ENCODE measurements around the gene PHC2.

The PHC2 gene

DNA sequence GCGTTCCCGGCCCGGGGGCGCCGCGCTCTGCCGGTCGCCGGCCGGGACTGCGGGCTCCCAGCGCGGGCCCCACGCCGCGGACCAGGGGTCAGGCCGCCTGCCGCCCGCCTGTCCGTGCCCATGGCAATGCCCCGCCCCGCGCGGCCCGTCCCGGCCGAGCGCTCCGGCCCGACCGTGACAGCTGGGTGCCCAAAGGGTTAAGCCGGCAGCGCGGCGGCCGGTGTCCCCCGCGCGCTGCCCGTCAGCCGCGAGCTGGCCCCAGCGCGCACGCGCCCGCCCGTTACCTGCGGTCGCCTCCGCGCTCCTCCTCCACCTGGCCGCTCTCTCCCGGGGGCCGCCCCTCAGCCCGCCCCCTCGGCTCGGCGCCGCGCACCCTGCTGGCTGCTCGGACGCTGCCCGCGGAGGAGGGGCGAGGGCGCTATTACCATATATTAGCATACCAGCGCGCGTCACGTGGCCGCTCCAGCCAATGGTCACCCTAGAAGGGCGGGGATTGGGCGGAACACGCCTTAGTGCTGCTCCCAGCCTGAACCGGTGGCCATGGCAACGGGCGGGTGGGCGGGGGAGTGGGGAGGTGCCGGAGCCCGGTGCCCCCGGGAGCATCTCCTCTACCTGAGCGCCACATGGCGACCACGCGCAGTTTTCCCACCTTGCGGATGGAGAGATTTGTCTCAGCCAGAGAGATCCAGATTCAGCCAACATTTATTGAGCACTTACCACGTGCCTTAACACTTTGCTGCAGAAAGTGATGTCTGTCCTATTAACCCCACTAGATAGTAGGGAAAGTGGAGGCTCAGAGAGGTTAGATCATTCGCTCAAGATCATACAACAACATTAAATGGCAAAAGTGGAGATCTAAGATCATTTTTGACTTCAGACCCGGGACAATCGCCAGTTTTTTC lies at the start of gene PHC2:
Gene PHC2, minus strand, starts transcription at position 404 of the 902 bp plus-strand sequence. CDS start 55,556 bp downstream, outside the sequence.
- DNase-seq: peak; percentile 92

DNA sequence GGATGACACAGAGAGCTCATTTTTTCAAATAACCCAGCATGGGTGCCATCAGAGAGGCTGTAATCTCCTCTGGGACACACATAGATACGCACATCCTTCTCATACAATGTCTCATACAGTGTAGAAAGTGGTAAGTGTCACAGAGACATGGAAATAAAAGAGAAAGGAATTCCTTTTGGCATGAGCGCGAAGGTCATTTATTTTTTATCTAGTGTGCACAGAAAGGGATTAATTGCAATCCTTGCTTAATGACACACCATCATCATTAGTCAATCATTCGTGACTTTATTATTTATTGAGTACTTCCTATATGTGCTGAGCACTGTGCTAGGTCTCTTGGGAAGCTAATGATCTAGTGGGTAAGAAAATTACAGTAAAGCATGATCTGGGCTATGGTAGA lies 46.6 kb upstream of the PHC2 start:
- DNase-seq: no peak

GRCh38 chr1:33473900-33474299 lies 43.0 kb upstream of the PHC2 start:
- DNase-seq: no peak

DNA sequence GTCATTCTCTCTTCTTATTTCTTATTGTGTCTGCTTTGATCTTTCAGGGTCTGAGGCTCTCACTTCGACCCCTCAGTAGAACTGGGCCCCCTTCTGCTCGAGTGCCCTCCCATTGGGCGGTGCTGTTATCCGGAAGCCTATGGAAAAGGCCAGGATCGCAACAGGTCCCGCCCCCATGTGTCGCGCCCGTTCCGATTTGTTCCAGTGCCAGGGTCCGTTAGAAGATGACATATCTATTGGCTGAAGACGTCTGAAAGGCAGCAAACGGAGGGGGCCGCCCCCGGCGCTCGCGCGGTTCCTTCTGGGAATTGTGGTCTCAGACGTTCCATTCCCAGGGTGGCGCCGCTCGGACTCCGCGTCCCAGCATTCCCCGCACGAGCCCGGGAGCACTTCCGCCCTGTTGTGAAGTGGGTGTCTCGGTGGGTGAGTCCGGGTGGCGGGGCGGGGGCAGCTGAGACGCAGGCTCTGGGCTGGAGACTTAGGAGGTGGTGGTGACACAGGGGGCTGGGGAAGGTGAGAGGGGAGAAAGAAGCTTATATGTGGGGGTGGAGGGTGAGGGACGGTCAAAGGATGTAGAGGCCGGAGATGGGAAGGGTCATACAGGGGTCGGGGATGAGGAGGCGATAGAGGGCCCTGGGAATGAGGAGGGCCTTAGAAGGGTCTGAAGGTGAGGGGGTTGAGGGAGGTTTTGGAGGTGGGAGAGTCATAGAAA lies 41.5 kb upstream of the PHC2 start, which contains the start of gene ZSCAN20:
Gene ZSCAN20, plus strand, starts transcription at position 377 of the 712 bp plus-strand sequence. CDS start 6,644 bp downstream, outside the sequence.
- peak; percentile 89 for DNase-seq

DNA sequence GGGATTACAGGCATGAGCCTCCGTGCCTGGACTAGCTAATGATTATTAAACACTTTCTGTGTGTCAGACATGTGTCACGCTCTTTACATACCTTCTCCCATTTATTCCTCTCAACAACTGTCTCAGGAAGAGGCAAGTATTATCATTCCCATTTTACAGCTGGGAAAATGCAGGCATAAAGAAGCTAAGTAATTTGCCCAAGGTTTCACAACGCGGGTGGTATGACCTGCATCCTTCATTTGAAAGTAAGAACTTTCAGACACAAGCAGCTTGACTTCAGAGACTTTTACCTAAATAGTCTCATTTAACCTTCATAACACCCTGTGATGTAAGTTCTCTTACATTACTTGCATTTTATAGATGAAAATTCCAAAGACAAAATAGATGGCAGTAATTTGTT lies 40.5 kb upstream of the PHC2 start:
- no peak for DNase-seq

DNA sequence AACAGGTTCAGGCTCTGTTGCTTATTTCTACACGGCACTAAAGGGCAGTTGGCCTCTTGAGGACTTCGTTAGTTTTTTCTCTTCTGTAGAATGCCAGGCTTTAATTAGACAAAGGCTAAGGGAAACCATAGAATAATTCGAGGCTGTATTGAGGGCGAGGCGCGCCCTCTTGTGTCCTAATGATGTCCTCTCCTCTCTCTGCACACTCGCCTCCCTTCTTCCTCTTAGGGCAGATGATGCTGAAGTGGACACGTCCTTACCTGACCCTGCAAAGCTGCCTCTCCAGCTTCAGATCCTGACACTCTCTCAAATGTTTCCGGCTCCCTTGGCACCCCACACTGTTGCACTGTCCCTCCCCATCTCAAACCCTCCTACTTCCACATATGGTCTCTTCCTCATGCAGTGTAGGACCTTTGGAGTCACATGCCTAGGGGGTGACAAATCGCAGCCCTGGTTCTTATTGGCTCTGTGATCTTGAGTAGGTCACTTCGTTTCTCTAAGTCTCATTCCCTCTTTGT lies 39.7 kb upstream of the PHC2 start:
- DNase-seq: peak; percentile 50

GRCh38 chr1:33469691-33470090 lies 38.8 kb upstream of the PHC2 start:
- DNase-seq: no peak

- DNase-seq: no peak
Measured at GRCh38 chr1:33468967-33469366, 38.1 kb upstream of the PHC2 start.

GRCh38 chr1:33468531-33468930 lies 37.6 kb upstream of the PHC2 start:
- no peak for DNase-seq

DNA sequence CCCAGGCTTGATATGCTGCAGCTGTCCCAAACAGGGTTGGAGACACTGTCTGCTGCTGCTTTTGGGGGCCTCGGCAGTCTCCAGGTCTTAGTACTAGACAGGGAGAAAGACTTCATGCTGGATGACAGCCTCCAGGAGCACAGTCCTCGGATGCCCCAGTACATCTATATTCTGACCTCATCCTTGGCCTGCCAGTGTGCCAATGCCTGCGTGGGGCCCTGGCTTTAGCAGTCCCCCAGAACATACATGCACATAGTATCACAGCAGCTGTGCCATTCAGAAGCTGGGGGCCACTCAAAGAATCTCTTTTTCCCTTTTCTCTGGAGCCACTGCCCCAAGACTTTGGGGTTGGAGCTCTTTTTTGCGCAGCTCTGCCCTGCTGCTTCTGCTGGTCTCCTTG lies 37.1 kb upstream of the PHC2 start:
- no peak for DNase-seq

DNA sequence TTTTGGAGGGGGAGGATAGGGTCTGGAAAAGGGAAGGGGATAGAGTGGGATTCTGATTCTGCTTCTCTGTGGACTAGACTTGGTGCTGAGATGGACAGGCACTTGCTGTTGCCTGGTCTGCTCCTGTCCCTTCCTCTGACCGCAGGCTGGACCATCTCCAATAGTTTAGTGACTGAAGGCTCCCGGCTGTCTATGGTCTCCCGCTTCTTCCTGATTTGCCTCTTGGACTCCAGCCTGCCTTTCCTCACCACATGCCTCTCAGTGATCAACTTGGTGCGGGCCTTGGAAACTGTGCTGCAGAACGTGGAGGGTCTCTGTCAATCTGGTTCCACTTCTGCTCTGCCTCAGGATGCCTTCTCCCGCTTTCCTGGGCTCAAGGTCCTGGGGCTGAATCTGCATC lies 35.3 kb upstream of the PHC2 start:
- no peak for DNase-seq

DNA sequence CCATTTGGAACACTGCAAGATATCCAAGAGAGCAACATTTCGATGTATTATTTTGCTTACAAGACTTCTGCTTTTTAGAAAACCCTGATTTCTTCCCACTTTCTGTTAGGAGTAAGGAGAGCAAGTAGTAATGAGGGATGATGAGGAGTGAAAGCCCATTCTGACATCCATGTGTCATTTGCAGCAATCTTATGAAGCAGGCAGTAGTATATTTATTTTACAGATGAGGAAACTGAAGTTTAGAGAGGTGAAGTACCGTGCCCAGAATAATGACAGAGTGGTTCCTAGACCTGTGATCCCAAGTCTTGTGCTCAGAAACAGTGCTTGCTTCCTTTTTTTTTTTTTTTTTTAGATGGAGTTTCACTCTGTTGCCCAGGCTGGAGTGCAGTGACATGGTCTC lies 34.4 kb upstream of the PHC2 start:
- DNase-seq: no peak

GRCh38 chr1:33464552-33464951 lies 33.7 kb upstream of the PHC2 start:
- no peak for DNase-seq

DNA sequence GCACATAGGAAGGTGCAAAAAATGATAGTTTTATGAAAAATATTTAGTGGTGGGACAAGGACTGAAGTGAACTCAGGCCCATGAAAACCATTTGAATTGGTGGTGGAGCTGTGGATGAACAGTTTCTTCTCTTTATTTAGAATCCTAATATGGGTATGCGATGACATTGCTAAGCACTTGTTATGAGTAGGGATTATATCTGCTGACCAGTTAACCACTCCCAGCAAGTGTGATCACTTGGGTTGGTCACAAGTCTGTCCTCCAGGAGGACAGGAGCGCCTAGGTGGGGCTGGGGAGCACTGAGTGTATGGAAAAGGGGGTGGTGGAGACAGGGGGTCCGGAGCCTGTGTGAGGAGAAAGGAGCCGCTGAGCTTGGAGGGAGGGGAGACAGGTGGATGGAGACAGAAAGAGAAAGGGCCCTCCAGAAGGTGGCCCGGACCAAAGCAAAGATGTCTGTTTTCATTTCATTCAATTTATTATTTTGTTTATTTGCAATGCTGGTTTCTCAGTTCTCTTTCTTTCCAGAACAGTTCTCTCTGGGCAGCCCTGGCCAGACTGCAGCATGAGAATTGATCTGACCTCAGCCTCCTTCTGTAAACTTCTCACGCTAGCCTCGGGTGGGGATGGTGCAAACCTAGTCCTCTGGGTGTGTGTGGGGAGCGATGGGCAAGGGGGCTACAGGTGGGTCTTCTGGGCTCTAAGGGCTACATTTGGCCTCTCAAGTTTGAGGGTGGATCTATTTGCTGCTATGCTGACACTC lies 31.7 kb upstream of the PHC2 start:
- no peak for DNase-seq

GRCh38 chr1:33460947-33461629 lies 30.2 kb upstream of the PHC2 start:
- no peak for DNase-seq

GRCh38 chr1:33460144-33460543 lies 29.2 kb upstream of the PHC2 start:
- DNase-seq: no peak

DNA sequence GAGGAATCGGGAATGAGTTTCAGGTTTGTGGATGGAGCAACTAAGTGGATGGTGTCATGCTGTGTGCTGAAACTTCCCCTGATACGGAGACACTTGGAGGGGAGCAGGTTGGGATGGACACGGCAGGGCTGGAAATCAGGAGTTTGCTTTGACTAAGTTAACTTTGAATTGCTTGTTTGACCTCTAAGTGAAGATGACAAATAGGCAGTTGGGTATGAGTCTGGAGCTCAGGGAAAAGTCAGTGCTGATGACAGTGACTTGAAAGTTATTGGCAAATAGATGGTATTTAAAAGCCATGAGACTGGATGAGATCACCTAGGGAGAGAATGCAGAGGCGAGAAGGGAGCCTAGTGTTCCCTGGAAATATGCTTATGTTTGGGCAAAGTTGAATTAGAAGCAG lies 28.8 kb upstream of the PHC2 start:
- DNase-seq: no peak

- DNase-seq: no peak
Measured at GRCh38 chr1:33456502-33456886, 25.6 kb upstream of the PHC2 start.

DNA sequence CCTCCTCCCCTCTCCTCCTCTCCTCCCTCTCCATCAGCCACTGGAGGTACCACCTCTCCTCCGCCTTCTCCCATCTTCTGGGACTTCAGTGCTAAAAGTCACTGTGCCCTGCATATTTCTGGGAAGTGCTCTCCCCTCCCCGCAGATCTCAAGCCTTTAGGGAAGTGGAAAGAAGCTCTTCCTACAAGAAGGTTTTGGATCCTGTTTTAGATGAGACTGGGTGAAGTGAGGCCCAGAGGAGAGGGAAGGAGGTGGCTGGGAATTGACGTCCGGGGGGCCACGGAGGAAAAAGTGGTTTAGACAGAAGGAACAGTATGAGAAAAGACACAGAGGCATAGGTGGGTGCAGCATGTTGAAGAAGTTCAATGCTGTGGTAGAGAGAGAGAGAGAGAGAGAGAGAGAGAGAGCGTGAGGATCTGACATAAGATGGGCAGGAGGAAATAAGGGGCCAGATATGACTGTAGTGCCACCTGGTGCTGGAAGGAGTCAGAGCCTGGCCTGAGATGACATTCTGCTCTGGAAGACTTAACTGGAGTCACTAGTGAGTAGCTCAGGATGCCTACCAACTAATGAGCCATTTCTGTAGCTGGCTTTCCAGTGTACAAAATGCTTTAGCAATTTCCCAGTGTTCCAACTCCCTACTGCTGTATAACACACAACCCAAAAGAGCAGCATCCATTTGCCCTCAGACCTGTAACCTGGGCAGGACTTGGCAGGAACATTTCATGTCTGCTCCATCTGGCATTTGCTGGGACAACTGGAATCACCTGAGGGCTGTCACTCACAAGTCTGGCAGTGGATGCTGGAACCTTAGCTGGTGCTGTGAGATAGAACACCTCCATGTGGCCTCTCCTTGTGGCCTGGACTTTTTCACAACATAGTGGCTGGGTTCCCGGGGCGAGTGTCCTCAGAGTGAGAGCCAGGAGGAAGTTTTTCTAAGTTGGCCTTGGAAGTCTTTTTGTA lies 24.9 kb upstream of the PHC2 start:
- peak; percentile 30 for DNase-seq

DNA sequence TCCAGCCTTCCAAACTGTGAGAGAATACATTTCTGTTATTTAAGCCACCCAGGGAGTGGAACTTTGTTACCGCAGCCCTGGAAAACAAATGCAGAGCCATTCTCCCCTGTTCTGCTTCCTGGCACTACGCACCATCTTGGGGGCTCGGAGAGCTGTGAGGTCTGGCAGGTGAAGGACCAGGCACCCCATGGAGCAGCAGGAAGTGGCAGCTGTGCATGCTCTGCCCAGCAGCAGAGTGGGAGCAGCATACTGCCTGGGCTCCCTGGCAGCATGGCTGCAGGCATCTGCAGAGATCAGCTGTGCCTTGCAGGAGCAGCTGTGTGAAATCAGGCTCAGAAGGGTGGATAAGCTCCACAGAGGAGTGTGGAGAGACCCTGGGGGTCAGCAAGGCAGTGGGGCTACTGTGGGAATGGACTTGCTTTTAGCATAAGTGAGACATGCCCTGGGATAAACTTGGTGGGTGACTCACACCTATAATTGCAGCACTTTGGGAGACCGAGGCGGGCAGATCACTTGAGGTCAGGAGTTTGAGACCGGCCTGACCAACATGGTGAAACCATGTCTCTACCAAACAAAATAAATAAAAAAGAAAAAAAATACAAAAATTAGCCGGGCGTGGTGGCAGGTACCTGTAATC lies 23.9 kb upstream of the PHC2 start:
- no peak for DNase-seq

- no peak for DNase-seq
Measured at GRCh38 chr1:33446590-33446989, 15.7 kb upstream of the PHC2 start.
